Fibroblast of lung (primary cell): Measurements from ENCODE around the gene HK2. TPM values are rescaled to one million over a fixed set of nuclear protein-coding genes. Genes with fewer than 3 reads are reported as not detected.

Experiments
- DNase-seq, 2 donors: peaks; one replicate each; pipeline versions ENCODE4 v3.0.0 to v3.0.0-alpha.2; 2010; ENCODE audit warnings: low read depth in 2 of 2
- H2AFZ ChIP-seq: 2 replicates; pipeline ENCODE4 v1.5.1; 2012; ENCODE audit warnings: low read length, control low read depth, inconsistent platforms
- H3K27ac ChIP-seq: 2 replicates; pipeline ENCODE4 v1.5.1; 2011; ENCODE audit warnings: low read length, control low read depth; ENCODE audit not compliant: insufficient read depth
- H3K27me3 ChIP-seq: 2 replicates; pipeline ENCODE4 v1.5.1; 2011; ENCODE audit warnings: mild to moderate bottlenecking, low read length; ENCODE audit not compliant: control insufficient read depth, insufficient read depth
- H3K36me3 ChIP-seq: 2 replicates; pipeline ENCODE4 v1.5.1; 2011; ENCODE audit warnings: low read length; ENCODE audit not compliant: control insufficient read depth, insufficient read depth
- H3K4me1 ChIP-seq: 2 replicates; pipeline ENCODE4 v1.5.1; 2011; ENCODE audit warnings: low read length; ENCODE audit not compliant: control insufficient read depth, insufficient read depth; ENCODE audit errors: extremely low read depth
- H3K4me2 ChIP-seq: 2 replicates; pipeline ENCODE4 v1.5.1; 2011; ENCODE audit warnings: low read length, control low read depth; ENCODE audit not compliant: insufficient read depth; ENCODE audit errors: extremely low read depth
- H3K4me3 ChIP-seq, 4 experiments: fragments of 200-600 bp in 1 of 4; sonication (generic) in 1 of 4; replicated peaks in 1 of 4; 2 replicates each; pipeline ENCODE4 v1.5.1; 2011 to 2016; ENCODE audit warnings: low read length in 4 of 4, low read depth in 3 of 4, mild to moderate bottlenecking in 3 of 4, control low read depth in 2 of 4, inconsistent platforms in 1 of 4, mixed read lengths in 1 of 4; ENCODE audit not compliant: insufficient read depth in 1 of 4; ENCODE audit errors: control extremely low read depth in 1 of 4
- H3K79me2 ChIP-seq: 2 replicates; pipeline ENCODE4 v1.5.1; 2012; ENCODE audit warnings: mild to moderate bottlenecking, low read length, inconsistent platforms; ENCODE audit not compliant: control insufficient read depth, insufficient read depth
- H3K9ac ChIP-seq: 2 replicates; pipeline ENCODE4 v1.5.1; 2011; ENCODE audit warnings: mild to moderate bottlenecking, low read length, control low read depth; ENCODE audit not compliant: insufficient read depth
- H3K9me3 ChIP-seq: 2 replicates; pipeline ENCODE4 v1.5.1; 2012; ENCODE audit warnings: low read depth, low read length; ENCODE audit not compliant: control insufficient read depth, insufficient read depth
- H4K20me1 ChIP-seq: 2 replicates; pipeline ENCODE4 v1.5.1; 2011; ENCODE audit warnings: low read length; ENCODE audit not compliant: control insufficient read depth, insufficient read depth; ENCODE audit errors: extremely low read depth
- CTCF ChIP-seq, 2 donors: IDR thresholded peaks in 1 of 2; conservative IDR thresholded peaks in 1 of 2; 1 replicate in 1 of 2; 2 replicates in 1 of 2; pipeline ENCODE4 v1.5.1; 2011 to 2012; ENCODE audit warnings: low read length in 2 of 2, control low read depth in 1 of 2, inconsistent platforms in 1 of 2, low read depth in 1 of 2, mild to moderate bottlenecking in 1 of 2
- EZH2 ChIP-seq: IDR thresholded peaks from 2 replicates; pipeline ENCODE4 v1.5.1; 2012; ENCODE audit warnings: low read length, control low read depth, mild to moderate bottlenecking; ENCODE audit errors: missing control alignments
- polyA plus RNA-seq, 2 donors: library from polyadenylated mRNA; depleted of rRNA in 1 of 2; stranded (reverse) in 1 of 2; unstranded in 1 of 2; fragments of >200 nt; gene quantifications; 2 replicates each; pipeline ENCODE4 v1.2.1, GENCODE V29; 2011 to 2012; ENCODE audit warnings: missing spikeins in 1 of 2
- total RNA-seq: library from RNA; depleted of rRNA; stranded (reverse); fragments of >200 nt; gene quantifications from 2 replicates; pipeline ENCODE4 v1.2.1, GENCODE V29; 2014

Gene HK2
- total and polyA plus RNA-seq, 2 donors (not counting 1 experiment from before 2014, with no cell fraction given), result 15.7 to 19.3 TPM

GRCh38 chr2:74873678-74874640 lies 40.0 kb downstream of the HK2 start:
- Histone ChIP-seq H3K27ac (no peak overlapping the region), H3K4me2 (no peak overlapping the region), H3K27me3 (no peaks in the 10 kb centered on the region), H3K4me1 (peaks cover 4% of the 10 kb centered on the region), H2AFZ (no peak overlapping the region), H3K79me2 (no peaks in the 10 kb centered on the region), H3K9ac (no peak overlapping the region), H4K20me1 (no peaks in the 10 kb centered on the region), H3K36me3 (peaks cover 9% of the 10 kb centered on the region), H3K4me3 (no peak overlapping the region), H3K9me3 (no peaks in the 10 kb centered on the region)
- no peak for DNase-seq
- no peak for TF ChIP-seq EZH2
- no peak for TF ChIP-seq CTCF (conservative IDR thresholded peaks at IDR 0.05 in 1 of 2, IDR thresholded peaks at IDR 0.05 in 1 of 2; ENCODE audit: low read depth in 1 of 2, low read length in 2 of 2)

DNA sequence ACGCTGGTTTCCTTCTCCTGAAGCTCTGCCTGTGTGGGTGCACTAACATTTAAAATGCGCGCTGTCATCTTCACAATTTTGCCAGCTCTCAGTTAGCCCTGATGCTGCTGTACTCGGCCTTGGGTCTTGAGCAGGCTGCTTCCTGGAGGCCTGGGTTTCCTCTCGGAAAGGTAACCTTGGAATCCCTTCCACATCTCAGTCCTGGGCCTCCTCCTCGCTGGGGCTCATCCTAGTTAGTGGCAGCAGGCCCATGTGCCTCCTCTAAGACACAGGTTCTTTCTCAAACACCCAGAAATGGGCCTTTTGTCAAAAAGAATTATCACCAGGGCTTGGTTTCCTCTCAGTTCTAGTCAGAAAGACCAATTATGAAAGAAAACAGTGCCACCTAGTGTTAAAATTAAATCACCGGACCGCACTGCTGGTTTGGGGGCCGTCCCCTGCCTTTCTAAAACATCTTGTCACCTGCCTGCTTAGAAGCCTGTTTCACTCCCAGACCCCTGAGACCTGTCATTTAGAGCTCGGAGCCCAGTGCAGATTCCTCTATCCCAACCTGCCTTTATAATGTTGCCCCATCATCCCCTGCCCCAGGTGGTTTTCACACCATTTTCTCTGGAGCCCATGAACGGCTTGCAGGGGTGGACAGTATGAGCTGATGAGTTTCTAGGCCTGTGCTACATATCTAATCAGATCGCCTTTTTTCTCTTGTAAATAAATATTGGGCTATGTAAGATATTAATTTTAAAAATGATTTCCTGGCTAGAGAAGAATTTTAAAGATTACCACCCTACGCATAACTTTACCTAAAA lies 42.4 kb downstream of the HK2 start:
- DNase-seq, result peak; percentile 26 to 67
- Histone ChIP-seq H3K27ac (no peak overlapping the region), H2AFZ (no peak overlapping the region), H3K79me2 (no peaks in the 10 kb centered on the region), H3K4me2 (no peak overlapping the region), H3K4me1 (peaks cover 4% of the 10 kb centered on the region), H3K36me3 (peaks cover 18% of the 10 kb centered on the region), H3K9me3 (no peaks in the 10 kb centered on the region), H3K4me3 (no peak overlapping the region), H3K27me3 (no peaks in the 10 kb centered on the region), H3K9ac (no peak overlapping the region), H4K20me1 (no peaks in the 10 kb centered on the region)
- TF ChIP-seq CTCF (conservative IDR thresholded peaks at IDR 0.05 in 1 of 2, IDR thresholded peaks at IDR 0.05 in 1 of 2; ENCODE audit: low read depth in 1 of 2, low read length in 2 of 2) (peak; percentile 57), EZH2 (no peak)

DNA sequence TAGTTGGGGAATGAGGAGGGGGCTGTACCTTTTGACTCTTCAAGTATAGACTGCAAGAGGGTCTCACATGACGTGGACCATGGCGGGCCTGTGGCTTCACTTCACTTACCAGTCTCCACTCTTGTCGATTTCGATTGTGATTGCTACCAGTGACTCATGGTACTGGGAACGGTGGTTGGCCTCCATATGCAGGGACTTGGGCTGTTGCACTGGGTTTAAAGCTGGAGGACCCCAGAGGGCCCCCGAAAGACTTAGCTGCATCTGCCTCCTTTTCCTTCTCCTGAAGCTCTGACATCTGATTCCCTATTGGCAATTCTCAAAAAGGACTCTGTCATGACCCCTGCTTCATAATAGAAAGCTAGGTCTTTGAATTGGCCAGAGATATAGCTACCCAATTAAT lies 43.4 kb downstream of the HK2 start:
- Histone ChIP-seq H3K27ac (no peak overlapping the region), H3K9ac (no peak overlapping the region), H3K27me3 (no peaks in the 10 kb centered on the region), H3K9me3 (no peaks in the 10 kb centered on the region), H3K4me3 (no peak overlapping the region), H4K20me1 (no peaks in the 10 kb centered on the region), H3K36me3 (peaks cover 21% of the 10 kb centered on the region), H3K79me2 (no peaks in the 10 kb centered on the region), H2AFZ (no peak overlapping the region), H3K4me2 (no peak overlapping the region), H3K4me1 (peaks cover 4% of the 10 kb centered on the region)
- no peak for DNase-seq
- TF ChIP-seq EZH2 (no peak), CTCF (conservative IDR thresholded peaks at IDR 0.05 in 1 of 2, IDR thresholded peaks at IDR 0.05 in 1 of 2; ENCODE audit: low read depth in 1 of 2, low read length in 2 of 2) (no peak)
